ENCODE results near the gene AKR1C4. TPM values are rescaled to one million over a fixed set of nuclear protein-coding genes. Genes with fewer than 3 reads are reported as not detected.

Gene AKR1C4
- total and polyA plus RNA-seq, 2 of the 8 experiments (the other 6 are each of a cell fraction or from before 2014, with no cell fraction given): not detected

- Histone ChIP-seq H3K18ac (ENCODE audit: extremely low read depth, low read length) (no peak overlapping the region), H4K5ac (ENCODE audit: insufficient read length, low read depth, low read length) (no peak overlapping the region), H3K4me3 (ENCODE audit: extremely low read depth in 1 of 4, insufficient read depth in 2 of 4, low read depth in 3 of 4, low read length in 4 of 4) (no peak overlapping the region), H3K56ac (replicated peaks; ENCODE audit: insufficient read length, low read depth, low read length) (no peak overlapping the region), H3K23me2 (ENCODE audit: low read depth, low read length) (peaks cover 1% of the 10 kb centered on the region; the same call in 1 of the 2 replicates), H3K79me2 (ENCODE audit: control insufficient read depth in 1 of 2, insufficient read depth in 2 of 2, low read length in 2 of 2) (no peaks in the 10 kb centered on the region), H2BK120ac (replicated peaks; ENCODE audit: low read depth, low read length) (no peak overlapping the region), H2BK12ac (ENCODE audit: low read depth, low read length) (no peak overlapping the region), H3K9ac (replicated peaks in 1 of 4; ENCODE audit: extremely low read depth in 1 of 4, low read depth in 3 of 4, low read length in 3 of 4) (no peak overlapping the region), H4K91ac (replicated peaks; ENCODE audit: insufficient read length, low read length) (no peak overlapping the region), H2BK15ac (ENCODE audit: low read length) (no peak overlapping the region), H3K36me3 (ENCODE audit: control insufficient read depth in 2 of 4, insufficient read depth in 4 of 4, low read length in 3 of 4) (no peaks in the 10 kb centered on the region), H3K4me1 (replicated peaks in 1 of 4; ENCODE audit: control insufficient read depth in 3 of 4, insufficient read depth in 4 of 4, low read length in 3 of 4) (peaks cover 0 to 5% (median 3%) of the 10 kb centered on the region in 4 experiments; a peak in 3 of 7 replicates), H4K20me1 (replicated peaks in 1 of 2; ENCODE audit: control insufficient read depth in 1 of 2, insufficient read depth in 2 of 2, low read length in 2 of 2) (no peaks in the 10 kb centered on the region), H3K23ac (ENCODE audit: insufficient read length) (no peak overlapping the region), H2BK5ac (ENCODE audit: low read depth, low read length) (no peak overlapping the region), H4K8ac (ENCODE audit: extremely low read depth, insufficient read depth, low read length) (no peak overlapping the region), H3K27ac (ENCODE audit: low read depth, low read length) (no peak overlapping the region), H3K4ac (replicated peaks; ENCODE audit: insufficient read length, low read depth, low read length) (no peak overlapping the region), H2BK20ac (ENCODE audit: low read length) (no peak overlapping the region), H3K79me1 (ENCODE audit: low read depth, low read length) (no peaks in the 10 kb centered on the region), H2AK5ac (ENCODE audit: low read depth, low read length) (no peak overlapping the region), H3K4me2 (ENCODE audit: insufficient read depth in 1 of 2, low read depth in 2 of 2, low read length in 2 of 2) (no peak overlapping the region), H3K27me3 (replicated peaks in 1 of 4; ENCODE audit: control insufficient read depth in 3 of 4, extremely low read depth in 1 of 4, insufficient read depth in 3 of 4, low read length in 3 of 4) (peaks cover 0 to 1% (median 0%) of the 10 kb centered on the region in 4 experiments; a peak in 1 of 7 replicates), H2AFZ (ENCODE audit: low read length) (no peak overlapping the region), H3K14ac (ENCODE audit: insufficient read length) (no peak overlapping the region), H3K9me3 (ENCODE audit: insufficient read depth in 2 of 2, low read depth in 1 of 2, low read length in 1 of 2) (peaks cover 16 to 36% of the 10 kb centered on the region in 2 experiments)
- DNase-seq (ENCODE audit: low read depth in 1 of 2, low spot score in 2 of 2): no peak
- whole genome bisulfite sequencing, 2 experiments (ENCODE audit: extremely low coverage in 1 of 2, insufficient coverage in 1 of 2, insufficient read length in 1 of 2, insufficient replicate concordance in 2 of 2, low coverage in 1 of 2, low lambda C conversion rate in 2 of 2, missing lambda C conversion rate in 1 of 2): 86% methylated on average over 1 of the region's 1 CpG; no CpG with 5 or more reads in 1 of the 2 experiments
- no peak for FAIRE-seq
- ChIA-PET CTCF (ENCODE audit: partially characterized antibody) (no interaction called here), POLR2A (ENCODE audit: partially characterized antibody) (no interaction called here)
- TF ChIP-seq ATF2 (IDR thresholded peaks at IDR 0.05; ENCODE audit: low read length) (no peak), EZH2 (IDR thresholded peaks at IDR 0.05; ENCODE audit: low read depth, low read length, severe bottlenecking) (no peak), MAX (IDR thresholded peaks at IDR 0.05) (no peak), RFX5 (IDR thresholded peaks at IDR 0.05; ENCODE audit: borderline replicate concordance, low read depth, low read length) (no peak)
Measured at GRCh38 chr10:5265139-5265538, 68.5 kb downstream of the AKR1C4 start.

Measured in H1 (cell line).